ENCODE data around the gene RXRB. TPM values are rescaled to one million over a fixed set of nuclear protein-coding genes. Genes with fewer than 3 reads are reported as not detected.

RXRB gene
- total and polyA plus RNA-seq, 7 donors, result 19.2 to 45.9 (median 34.7) TPM

DNA sequence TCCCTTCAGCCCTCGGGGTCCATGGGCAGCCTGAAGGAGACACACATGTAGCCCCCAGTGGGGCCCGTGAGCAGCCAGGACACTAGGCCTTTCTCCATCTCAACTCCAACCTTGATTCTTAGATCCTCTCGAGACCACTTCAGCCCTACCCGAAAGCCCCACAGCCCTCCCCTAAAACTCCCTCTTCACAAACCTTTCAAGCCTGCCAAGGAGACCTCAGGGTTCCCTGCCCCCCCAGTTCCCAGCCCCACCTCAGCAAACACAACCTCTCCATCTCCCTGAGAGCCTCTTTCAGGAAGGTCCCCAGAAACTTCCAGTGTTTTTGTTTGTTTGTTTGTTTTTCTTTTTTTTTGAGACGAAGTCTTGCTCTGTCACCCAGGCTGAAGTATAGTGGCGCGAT lies 19.3 kb downstream of the RXRB start:
- WGBS, 3 donors, result 83 to 90% (median 86%) methylated on average over 6 to 7 of the region's 7 CpGs
- TF ChIP-seq, protein P1, sequence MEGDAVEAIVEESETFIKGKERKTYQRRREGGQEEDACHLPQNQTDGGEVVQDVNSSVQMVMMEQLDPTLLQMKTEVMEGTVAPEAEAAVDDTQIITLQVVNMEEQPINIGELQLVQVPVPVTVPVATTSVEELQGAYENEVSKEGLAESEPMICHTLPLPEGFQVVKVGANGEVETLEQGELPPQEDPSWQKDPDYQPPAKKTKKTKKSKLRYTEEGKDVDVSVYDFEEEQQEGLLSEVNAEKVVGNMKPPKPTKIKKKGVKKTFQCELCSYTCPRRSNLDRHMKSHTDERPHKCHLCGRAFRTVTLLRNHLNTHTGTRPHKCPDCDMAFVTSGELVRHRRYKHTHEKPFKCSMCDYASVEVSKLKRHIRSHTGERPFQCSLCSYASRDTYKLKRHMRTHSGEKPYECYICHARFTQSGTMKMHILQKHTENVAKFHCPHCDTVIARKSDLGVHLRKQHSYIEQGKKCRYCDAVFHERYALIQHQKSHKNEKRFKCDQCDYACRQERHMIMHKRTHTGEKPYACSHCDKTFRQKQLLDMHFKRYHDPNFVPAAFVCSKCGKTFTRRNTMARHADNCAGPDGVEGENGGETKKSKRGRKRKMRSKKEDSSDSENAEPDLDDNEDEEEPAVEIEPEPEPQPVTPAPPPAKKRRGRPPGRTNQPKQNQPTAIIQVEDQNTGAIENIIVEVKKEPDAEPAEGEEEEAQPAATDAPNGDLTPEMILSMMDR (IDR thresholded peaks at IDR 0.05), result no peak
- DNase-seq (peak in 1 of 2 donors; percentile 23), ATAC-seq (no peak)
- intact Hi-C loops (cut with DNase I), result no loop called here
- Histone ChIP-seq H3K4me3 (no peak overlapping the region), H3K36me3 (ENCODE audit: insufficient read depth in 1 of 2, low read depth in 1 of 2) (no peaks in the 10 kb centered on the region), H3K27ac (no peak overlapping the region), H3K9me3 (no peaks in the 10 kb centered on the region), H3K4me1 (no peaks in the 10 kb centered on the region), H3K27me3 (ENCODE audit: insufficient read depth in 3 of 3, low read length in 2 of 3) (no peaks in the 10 kb centered on the region)

- 83 to 92% (median 90%) methylated on average over 10 of the region's 10 CpGs for WGBS, 3 donors
- DNase-seq, result peak in 1 of 2 donors; percentile 31
- no peak for ATAC-seq
- intact Hi-C loops (cut with DNase I), result no loop called here
- Histone ChIP-seq H3K36me3 (ENCODE audit: insufficient read depth in 1 of 2, low read depth in 1 of 2) (no peaks in the 10 kb centered on the region), H3K27me3 (ENCODE audit: insufficient read depth in 3 of 3, low read length in 2 of 3) (no peaks in the 10 kb centered on the region), H3K4me1 (no peaks in the 10 kb centered on the region), H3K4me3 (no peak overlapping the region), H3K27ac (no peak overlapping the region), H3K9me3 (no peaks in the 10 kb centered on the region)
- TF ChIP-seq, protein P1 (IDR thresholded peaks at IDR 0.05), result no peak
Measured at GRCh38 chr6:33178755-33179475, 21.6 kb downstream of the RXRB start.

DNA sequence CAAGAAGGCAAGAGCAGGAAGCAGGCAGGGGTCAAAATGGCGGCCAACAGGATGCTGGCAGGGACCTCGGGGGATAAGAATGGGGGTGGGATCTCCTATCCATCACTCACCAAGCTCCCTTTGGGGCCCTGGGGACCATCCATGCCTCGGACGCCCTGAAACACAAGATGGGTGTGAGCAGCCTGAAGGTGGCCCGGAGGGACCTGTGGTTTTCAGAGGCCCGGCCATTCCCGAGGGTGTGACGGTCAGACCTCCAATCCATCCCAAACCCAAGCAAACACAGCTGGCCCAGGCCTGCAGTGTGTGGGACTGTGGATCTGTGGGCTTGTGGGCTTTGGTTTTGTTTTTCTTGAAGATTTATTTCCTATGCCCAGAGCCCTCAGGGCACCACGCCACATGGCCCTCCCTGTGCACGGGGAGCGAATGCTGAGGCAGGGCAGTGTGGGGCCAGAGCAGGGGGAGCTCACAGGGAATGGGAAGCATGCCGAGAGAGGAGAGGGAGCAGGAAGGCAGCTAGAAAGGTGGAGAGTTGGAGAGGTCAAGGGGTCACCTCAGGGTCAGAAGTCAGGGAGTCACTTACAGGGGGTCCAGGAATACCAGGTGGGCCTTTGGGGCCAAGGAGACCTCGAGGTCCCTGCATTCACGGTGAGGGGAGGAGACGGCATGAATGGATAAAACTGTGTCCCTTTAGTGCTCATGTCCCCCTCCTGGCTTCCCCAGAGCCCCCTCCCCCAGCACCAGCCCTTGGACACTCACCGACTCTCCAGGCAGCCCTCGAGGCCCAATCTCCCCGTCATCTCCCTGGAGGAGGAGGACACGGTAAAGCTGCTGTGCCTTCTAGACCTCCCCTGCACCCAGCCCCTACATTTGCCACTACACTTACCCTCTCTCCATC lies 22.7 kb downstream of the RXRB start:
- no peaks in the 10 kb centered on the region for H3K9me3 ChIP-seq
- ATAC-seq (no peak), DNase-seq (peak in 1 of 2 donors; percentile 36)
- no peaks in the 10 kb centered on the region for H3K27me3 ChIP-seq (ENCODE audit: insufficient read depth in 3 of 3, low read length in 2 of 3)
- no peak overlapping the region for H3K4me3 ChIP-seq
- WGBS, 3 donors, result 74 to 78% (median 75%) methylated on average over 19 of the region's 19 CpGs
- intact Hi-C loops (cut with DNase I), result no loop called here
- no peaks in the 10 kb centered on the region for H3K4me1 ChIP-seq
- no peak overlapping the region for H3K27ac ChIP-seq
- H3K36me3 ChIP-seq (ENCODE audit: insufficient read depth in 1 of 2, low read depth in 1 of 2), result no peaks in the 10 kb centered on the region
- TF ChIP-seq, protein P1 (IDR thresholded peaks at IDR 0.05), result no peak

- no peak overlapping the region for H3K27ac ChIP-seq
- WGBS, 3 donors, result 92 to 94% (median 94%) methylated on average over 7 of the region's 7 CpGs
- ATAC-seq (no peak), DNase-seq (peak in 1 of 2 donors; percentile 14)
- no peaks in the 10 kb centered on the region for H3K36me3 ChIP-seq (ENCODE audit: insufficient read depth in 1 of 2, low read depth in 1 of 2)
- H3K9me3 ChIP-seq, result no peaks in the 10 kb centered on the region
- intact Hi-C loops (cut with DNase I), result no loop called here
- no peak overlapping the region for H3K4me3 ChIP-seq
- H3K27me3 ChIP-seq (ENCODE audit: insufficient read depth in 3 of 3, low read length in 2 of 3), result no peaks in the 10 kb centered on the region
- H3K4me1 ChIP-seq, result no peaks in the 10 kb centered on the region
- TF ChIP-seq, protein P1 (IDR thresholded peaks at IDR 0.05), result no peak
Measured at GRCh38 chr6:33176906-33177305, 23.6 kb downstream of the RXRB start.

Measured in psoas muscle (tissue), 8 donors.